ENCODE data around the gene FAM89A. TPM values are rescaled to one million over a fixed set of nuclear protein-coding genes. Genes with fewer than 3 reads are reported as not detected.

The FAM89A gene
- total and polyA plus RNA-seq, 9 of the 15 experiments (the other 6 are each of a cell fraction or from before 2014, with no cell fraction given), result 8.7 to 66.2 (median 43.3) TPM

DNA sequence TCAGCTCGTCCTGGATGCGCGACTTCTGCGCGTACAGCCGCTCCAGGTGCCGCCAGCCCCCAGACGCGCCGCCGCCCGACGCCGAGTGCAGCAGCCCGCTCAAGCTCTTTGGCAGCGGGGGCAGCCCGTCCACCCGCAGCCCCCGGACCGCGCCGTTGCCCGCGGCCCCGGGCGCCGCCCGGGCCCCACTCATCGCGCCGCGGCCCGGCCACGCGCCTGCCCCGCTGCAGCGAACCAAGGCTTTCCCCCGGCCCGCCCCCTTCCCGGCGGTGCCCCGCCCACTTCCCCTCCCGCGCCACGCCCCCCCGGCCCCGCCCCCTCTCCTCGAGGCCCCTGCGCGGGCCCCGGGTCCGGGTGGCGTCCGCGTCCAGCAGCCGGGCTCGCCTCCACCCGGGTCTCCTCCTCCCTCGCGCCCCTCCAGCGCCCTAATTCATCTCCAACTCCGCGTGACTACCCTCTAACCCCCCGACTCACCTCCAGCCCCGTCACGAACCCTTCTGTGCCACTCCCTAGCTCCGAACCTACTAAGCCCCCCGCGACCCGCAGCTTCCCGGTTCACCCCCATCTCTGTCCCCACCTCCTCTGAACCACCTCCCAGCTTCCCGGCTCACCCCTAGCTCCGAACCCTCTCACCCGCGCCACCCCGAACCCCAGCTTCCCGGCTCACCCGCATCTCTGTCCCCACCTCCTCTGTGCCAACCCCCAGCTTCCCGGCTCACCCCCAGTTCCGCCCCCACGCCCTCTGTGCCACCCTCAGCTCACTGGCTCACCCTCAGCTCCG, at the start of gene FAM89A (continued):
- no peak for TF ChIP-seq PTTG1 (tag; IDR thresholded peaks at IDR 0.05; ENCODE audit: low read depth)
- TF ChIP-seq, protein P1, sequence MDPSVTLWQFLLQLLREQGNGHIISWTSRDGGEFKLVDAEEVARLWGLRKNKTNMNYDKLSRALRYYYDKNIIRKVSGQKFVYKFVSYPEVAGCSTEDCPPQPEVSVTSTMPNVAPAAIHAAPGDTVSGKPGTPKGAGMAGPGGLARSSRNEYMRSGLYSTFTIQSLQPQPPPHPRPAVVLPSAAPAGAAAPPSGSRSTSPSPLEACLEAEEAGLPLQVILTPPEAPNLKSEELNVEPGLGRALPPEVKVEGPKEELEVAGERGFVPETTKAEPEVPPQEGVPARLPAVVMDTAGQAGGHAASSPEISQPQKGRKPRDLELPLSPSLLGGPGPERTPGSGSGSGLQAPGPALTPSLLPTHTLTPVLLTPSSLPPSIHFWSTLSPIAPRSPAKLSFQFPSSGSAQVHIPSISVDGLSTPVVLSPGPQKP (CRISPR knock-in tag; IDR thresholded peaks at IDR 0.05), result no peak
- peak; percentile 63 for TF ChIP-seq RB1 (IDR thresholded peaks at IDR 0.05; ENCODE audit: low read depth)
- no peak for TF ChIP-seq RCOR1 (IDR thresholded peaks at IDR 0.05; ENCODE audit: borderline replicate concordance in 1 of 2, low read depth in 2 of 2, low read length in 2 of 2)
- no peak for TF ChIP-seq FOXK1 (CRISPR knock-in tag; IDR thresholded peaks at IDR 0.05; ENCODE audit: borderline replicate concordance)
- TF ChIP-seq, protein P2, sequence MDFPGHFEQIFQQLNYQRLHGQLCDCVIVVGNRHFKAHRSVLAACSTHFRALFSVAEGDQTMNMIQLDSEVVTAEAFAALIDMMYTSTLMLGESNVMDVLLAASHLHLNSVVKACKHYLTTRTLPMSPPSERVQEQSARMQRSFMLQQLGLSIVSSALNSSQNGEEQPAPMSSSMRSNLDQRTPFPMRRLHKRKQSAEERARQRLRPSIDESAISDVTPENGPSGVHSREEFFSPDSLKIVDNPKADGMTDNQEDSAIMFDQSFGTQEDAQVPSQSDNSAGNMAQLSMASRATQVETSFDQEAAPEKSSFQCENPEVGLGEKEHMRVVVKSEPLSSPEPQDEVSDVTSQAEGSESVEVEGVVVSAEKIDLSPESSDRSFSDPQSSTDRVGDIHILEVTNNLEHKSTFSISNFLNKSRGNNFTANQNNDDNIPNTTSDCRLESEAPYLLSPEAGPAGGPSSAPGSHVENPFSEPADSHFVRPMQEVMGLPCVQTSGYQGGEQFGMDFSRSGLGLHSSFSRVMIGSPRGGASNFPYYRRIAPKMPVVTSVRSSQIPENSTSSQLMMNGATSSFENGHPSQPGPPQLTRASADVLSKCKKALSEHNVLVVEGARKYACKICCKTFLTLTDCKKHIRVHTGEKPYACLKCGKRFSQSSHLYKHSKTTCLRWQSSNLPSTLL (IDR thresholded peaks at IDR 0.05), result no peak
- no peak for TF ChIP-seq ZNF239 (CRISPR knock-in tag; IDR thresholded peaks at IDR 0.05)
- no peak for TF ChIP-seq TEAD1 (CRISPR knock-in tag; IDR thresholded peaks at IDR 0.05)
- peak; percentile 74; the same call in 1 of the 2 replicates for TF ChIP-seq PHF8 (IDR thresholded peaks at IDR 0.05; ENCODE audit: borderline replicate concordance, low read length)
- TF ChIP-seq MIER1 (IDR thresholded peaks at IDR 0.05; ENCODE audit: low read depth), result 0 out of 2 replicates have a peak, but pooled peaks have one; percentile 45
- TF ChIP-seq ZNF41 (CRISPR knock-in tag; conservative IDR thresholded peaks at IDR 0.05), result no peak
- TF ChIP-seq ZNF830 (CRISPR knock-in tag; IDR thresholded peaks at IDR 0.05), result no peak
- TF ChIP-seq U2AF2 (optimal IDR thresholded peaks at IDR 0.05; ENCODE audit: low read depth, low read length), result no peak
- TF ChIP-seq, protein P3, sequence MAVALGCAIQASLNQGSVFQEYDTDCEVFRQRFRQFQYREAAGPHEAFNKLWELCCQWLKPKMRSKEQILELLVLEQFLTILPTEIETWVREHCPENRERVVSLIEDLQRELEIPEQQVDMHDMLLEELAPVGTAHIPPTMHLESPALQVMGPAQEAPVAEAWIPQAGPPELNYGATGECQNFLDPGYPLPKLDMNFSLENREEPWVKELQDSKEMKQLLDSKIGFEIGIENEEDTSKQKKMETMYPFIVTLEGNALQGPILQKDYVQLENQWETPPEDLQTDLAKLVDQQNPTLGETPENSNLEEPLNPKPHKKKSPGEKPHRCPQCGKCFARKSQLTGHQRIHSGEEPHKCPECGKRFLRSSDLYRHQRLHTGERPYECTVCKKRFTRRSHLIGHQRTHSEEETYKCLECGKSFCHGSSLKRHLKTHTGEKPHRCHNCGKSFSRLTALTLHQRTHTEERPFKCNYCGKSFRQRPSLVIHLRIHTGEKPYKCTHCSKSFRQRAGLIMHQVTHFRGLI (CRISPR knock-in tag; IDR thresholded peaks at IDR 0.05), result no peak
- TF ChIP-seq, protein P4, sequence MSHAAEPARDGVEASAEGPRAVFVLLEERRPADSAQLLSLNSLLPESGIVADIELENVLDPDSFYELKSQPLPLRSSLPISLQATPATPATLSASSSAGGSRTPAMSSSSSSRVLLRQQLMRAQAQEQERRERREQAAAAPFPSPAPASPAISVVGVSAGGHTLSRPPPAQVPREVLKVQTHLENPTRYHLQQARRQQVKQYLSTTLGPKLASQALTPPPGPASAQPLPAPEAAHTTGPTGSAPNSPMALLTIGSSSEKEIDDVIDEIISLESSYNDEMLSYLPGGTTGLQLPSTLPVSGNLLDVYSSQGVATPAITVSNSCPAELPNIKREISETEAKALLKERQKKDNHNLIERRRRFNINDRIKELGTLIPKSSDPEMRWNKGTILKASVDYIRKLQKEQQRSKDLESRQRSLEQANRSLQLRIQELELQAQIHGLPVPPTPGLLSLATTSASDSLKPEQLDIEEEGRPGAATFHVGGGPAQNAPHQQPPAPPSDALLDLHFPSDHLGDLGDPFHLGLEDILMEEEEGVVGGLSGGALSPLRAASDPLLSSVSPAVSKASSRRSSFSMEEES (CRISPR knock-in tag; IDR thresholded peaks at IDR 0.05), result no peak
- no peak for TF ChIP-seq DACH1 (IDR thresholded peaks at IDR 0.05; ENCODE audit: partially characterized antibody)
- TF ChIP-seq, protein P5, sequence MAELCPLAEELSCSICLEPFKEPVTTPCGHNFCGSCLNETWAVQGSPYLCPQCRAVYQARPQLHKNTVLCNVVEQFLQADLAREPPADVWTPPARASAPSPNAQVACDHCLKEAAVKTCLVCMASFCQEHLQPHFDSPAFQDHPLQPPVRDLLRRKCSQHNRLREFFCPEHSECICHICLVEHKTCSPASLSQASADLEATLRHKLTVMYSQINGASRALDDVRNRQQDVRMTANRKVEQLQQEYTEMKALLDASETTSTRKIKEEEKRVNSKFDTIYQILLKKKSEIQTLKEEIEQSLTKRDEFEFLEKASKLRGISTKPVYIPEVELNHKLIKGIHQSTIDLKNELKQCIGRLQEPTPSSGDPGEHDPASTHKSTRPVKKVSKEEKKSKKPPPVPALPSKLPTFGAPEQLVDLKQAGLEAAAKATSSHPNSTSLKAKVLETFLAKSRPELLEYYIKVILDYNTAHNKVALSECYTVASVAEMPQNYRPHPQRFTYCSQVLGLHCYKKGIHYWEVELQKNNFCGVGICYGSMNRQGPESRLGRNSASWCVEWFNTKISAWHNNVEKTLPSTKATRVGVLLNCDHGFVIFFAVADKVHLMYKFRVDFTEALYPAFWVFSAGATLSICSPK (IDR thresholded peaks at IDR 0.05; ENCODE audit: borderline replicate concordance), result no peak
- TF ChIP-seq, protein P6, sequence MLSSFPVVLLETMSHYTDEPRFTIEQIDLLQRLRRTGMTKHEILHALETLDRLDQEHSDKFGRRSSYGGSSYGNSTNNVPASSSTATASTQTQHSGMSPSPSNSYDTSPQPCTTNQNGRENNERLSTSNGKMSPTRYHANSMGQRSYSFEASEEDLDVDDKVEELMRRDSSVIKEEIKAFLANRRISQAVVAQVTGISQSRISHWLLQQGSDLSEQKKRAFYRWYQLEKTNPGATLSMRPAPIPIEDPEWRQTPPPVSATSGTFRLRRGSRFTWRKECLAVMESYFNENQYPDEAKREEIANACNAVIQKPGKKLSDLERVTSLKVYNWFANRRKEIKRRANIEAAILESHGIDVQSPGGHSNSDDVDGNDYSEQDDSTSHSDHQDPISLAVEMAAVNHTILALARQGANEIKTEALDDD (IDR thresholded peaks at IDR 0.05), result no peak

Measured in K562 (cell line).